ENCODE results near the gene CCDC38. TPM values are rescaled to one million over a fixed set of nuclear protein-coding genes. Genes with fewer than 3 reads are reported as not detected.

CCDC38 gene
- total RNA-seq, 1 experiment from 2014 or later, result 0.26 TPM

GRCh38 chr12:95834572-95834971 lies 107.8 kb downstream of the CCDC38 start:
- Histone ChIP-seq H3K9me3 (ENCODE audit: low read depth, low read length, poor library complexity, severe bottlenecking) (no peaks in the 10 kb centered on the region), H3K4me3 (ENCODE audit: low read depth, low read length, poor library complexity, severe bottlenecking) (no peak overlapping the region), H3K36me3 (ENCODE audit: insufficient read depth, low read length, poor library complexity, severe bottlenecking) (no peaks in the 10 kb centered on the region), H3K4me1 (ENCODE audit: insufficient read depth, low read length, poor library complexity, severe bottlenecking) (peaks cover 28% of the 10 kb centered on the region), H3K27ac (ENCODE audit: low read depth, low read length, poor library complexity, severe bottlenecking) (no peak overlapping the region), H3K27me3 (replicated peaks; ENCODE audit: insufficient read depth, low read depth, low read length, poor library complexity) (no peaks in the 10 kb centered on the region)
- TF ChIP-seq CTCF (conservative IDR thresholded peaks at IDR 0.05; ENCODE audit: low read depth, low read length), result no peak
- no peak for TF ChIP-seq EZH2 (IDR thresholded peaks at IDR 0.05; ENCODE audit: borderline replicate concordance, low read depth, low read length, poor library complexity, severe bottlenecking)
- BruUV-seq (replicated peaks), result no TSS peak
- POLR2A ChIA-PET (ENCODE audit: low non-redundant PET), result no interaction called here
- intact Hi-C loops (cut with micrococcal nuclease; ENCODE audit: unreplicated experiment), result no loop called here
- CTCF ChIA-PET, result no interaction called here
- DNase-seq (ENCODE audit: low spot score), result no peak

- Histone ChIP-seq H3K27me3 (replicated peaks; ENCODE audit: insufficient read depth, low read depth, low read length, poor library complexity) (no peaks in the 10 kb centered on the region), H3K4me1 (ENCODE audit: insufficient read depth, low read length, poor library complexity, severe bottlenecking) (peaks cover 28% of the 10 kb centered on the region), H3K9me3 (ENCODE audit: low read depth, low read length, poor library complexity, severe bottlenecking) (no peaks in the 10 kb centered on the region), H3K27ac (ENCODE audit: low read depth, low read length, poor library complexity, severe bottlenecking) (peak overlapping the region; percentile 89), H3K36me3 (ENCODE audit: insufficient read depth, low read length, poor library complexity, severe bottlenecking) (no peaks in the 10 kb centered on the region), H3K4me3 (ENCODE audit: low read depth, low read length, poor library complexity, severe bottlenecking) (peak overlapping the region; percentile 50)
- TF ChIP-seq EZH2 (IDR thresholded peaks at IDR 0.05; ENCODE audit: borderline replicate concordance, low read depth, low read length, poor library complexity, severe bottlenecking), result no peak
- no peak for TF ChIP-seq CTCF (conservative IDR thresholded peaks at IDR 0.05; ENCODE audit: low read depth, low read length)
- DNase-seq (ENCODE audit: low spot score), result no peak
- ChIA-PET CTCF (interaction anchor here (0.6 kb wide), 1 partner anchor 259 kb away, joined by 6 read pairs; no protein-coding TSS in a partner anchor), POLR2A (ENCODE audit: low non-redundant PET) (interaction anchor here (0.6 kb wide), 1 partner anchor 492 kb away, joined by 7 read pairs; no protein-coding TSS in a partner anchor)
- intact Hi-C loops (cut with micrococcal nuclease; ENCODE audit: unreplicated experiment), result no loop called here
- BruUV-seq (replicated peaks), result no TSS peak
These were observed 111.9 kb downstream of the CCDC38 start for GRCh38 chr12:95830335-95831089.

- Histone ChIP-seq H3K4me3 (ENCODE audit: low read depth, low read length, poor library complexity, severe bottlenecking) (peak overlapping the region; percentile 50), H3K9me3 (ENCODE audit: low read depth, low read length, poor library complexity, severe bottlenecking) (no peaks in the 10 kb centered on the region), H3K27ac (ENCODE audit: low read depth, low read length, poor library complexity, severe bottlenecking) (peak overlapping the region; percentile 89), H3K36me3 (ENCODE audit: insufficient read depth, low read length, poor library complexity, severe bottlenecking) (no peaks in the 10 kb centered on the region), H3K4me1 (ENCODE audit: insufficient read depth, low read length, poor library complexity, severe bottlenecking) (peaks cover 30% of the 10 kb centered on the region), H3K27me3 (replicated peaks; ENCODE audit: insufficient read depth, low read depth, low read length, poor library complexity) (no peaks in the 10 kb centered on the region)
- BruUV-seq (replicated peaks), result TSS peak; percentile 55
- intact Hi-C loops (cut with micrococcal nuclease; ENCODE audit: unreplicated experiment), result loop anchor here (5.0 to 10.0 kb wide), 2 partner anchors 368 to 685 kb away; no protein-coding TSS in a partner anchor
- no peak for TF ChIP-seq EZH2 (IDR thresholded peaks at IDR 0.05; ENCODE audit: borderline replicate concordance, low read depth, low read length, poor library complexity, severe bottlenecking)
- TF ChIP-seq CTCF (conservative IDR thresholded peaks at IDR 0.05; ENCODE audit: low read depth, low read length), result no peak
- DNase-seq (ENCODE audit: low spot score), result no peak
- ChIA-PET POLR2A (ENCODE audit: low non-redundant PET) (no interaction called here), CTCF (no interaction called here)
These were observed 113.0 kb downstream of the CCDC38 start for GRCh38 chr12:95829395-95829794.
